ENCODE measurements around the gene CLPTM1L. TPM values are rescaled to one million over a fixed set of nuclear protein-coding genes. Genes with fewer than 3 reads are reported as not detected.
"Not testable (repeated sequence)": the region's sequence is repeated elsewhere in the genome, so short reads cannot be mapped to it uniquely, and the experiment has no call there.

Gene CLPTM1L
- total RNA-seq, 1 donor from 2014 or later = 131 TPM

- no peaks in the 10 kb centered on the region for H3K27me3 ChIP-seq (ENCODE audit: insufficient read depth, low read length)
- no peak overlapping the region for H3K4me2 ChIP-seq (ENCODE audit: low read length)
- Mint-ChIP-seq H3K9me3 (ENCODE audit: unreplicated experiment) (peaks cover 3% of the 10 kb centered on the region), H3K4me3 (ENCODE audit: unreplicated experiment) (no peak overlapping the region), H3K27ac (ENCODE audit: unreplicated experiment) (no peak overlapping the region), H3K36me3 (ENCODE audit: low read depth, unreplicated experiment) (peaks cover 2% of the 10 kb centered on the region), H3K27me3 (ENCODE audit: low read depth, unreplicated experiment) (peaks cover 18% of the 10 kb centered on the region), H3K4me1 (ENCODE audit: low read depth, unreplicated experiment) (no peaks in the 10 kb centered on the region)
- FAIRE-seq (no peak), DNase-seq (ENCODE audit: low read depth) (no peak)
- H3K9me3 ChIP-seq (ENCODE audit: insufficient read depth, low read depth, low read length) = no peaks in the 10 kb centered on the region
- H4K20me1 ChIP-seq (ENCODE audit: insufficient read depth, low read length) = no peaks in the 10 kb centered on the region
- no peaks in the 10 kb centered on the region for H3K36me3 ChIP-seq (ENCODE audit: insufficient read depth, low read length)
- no peak for TF ChIP-seq CTCF (IDR thresholded peaks at IDR 0.05; ENCODE audit: insufficient read depth, low read depth, low read length)
- TF ChIP-seq EZH2 (IDR thresholded peaks at IDR 0.05; ENCODE audit: insufficient read depth, low read length) = no peak
- no peaks in the 10 kb centered on the region for H3K79me2 ChIP-seq (ENCODE audit: insufficient read depth, low read length)
- no peak overlapping the region for H2AFZ ChIP-seq (ENCODE audit: low read depth, low read length)
- no peak overlapping the region for H3K9ac ChIP-seq (ENCODE audit: low read length)
- no peak overlapping the region for H3K4me3 ChIP-seq (ENCODE audit: insufficient read depth, low read depth, low read length)
- H3K27ac ChIP-seq (ENCODE audit: low read depth, low read length) = no peak overlapping the region
- no peaks in the 10 kb centered on the region for H3K4me1 ChIP-seq (ENCODE audit: insufficient read depth, low read length)
Measured at GRCh38 chr5:1288439-1289335, 56.2 kb downstream of the CLPTM1L start.

- Histone ChIP-seq H3K27me3 (ENCODE audit: insufficient read depth, low read length) (no peaks in the 10 kb centered on the region), H3K36me3 (ENCODE audit: insufficient read depth, low read length) (no peaks in the 10 kb centered on the region), H4K20me1 (ENCODE audit: insufficient read depth, low read length) (no peaks in the 10 kb centered on the region), H3K4me1 (ENCODE audit: insufficient read depth, low read length) (no peaks in the 10 kb centered on the region), H3K9ac (ENCODE audit: low read length) (no peak overlapping the region), H3K4me2 (ENCODE audit: low read length) (no peak overlapping the region), H3K79me2 (ENCODE audit: insufficient read depth, low read length) (no peaks in the 10 kb centered on the region), H3K4me3 (ENCODE audit: insufficient read depth, low read depth, low read length) (no peak overlapping the region), H2AFZ (ENCODE audit: low read depth, low read length) (no peak overlapping the region), H3K9me3 (ENCODE audit: insufficient read depth, low read depth, low read length) (no peaks in the 10 kb centered on the region), H3K27ac (ENCODE audit: low read depth, low read length) (no peak overlapping the region)
- H3K9me3 Mint-ChIP-seq (ENCODE audit: unreplicated experiment) = peaks cover 3% of the 10 kb centered on the region
- H3K4me3 Mint-ChIP-seq (ENCODE audit: unreplicated experiment) = no peak overlapping the region
- no peaks in the 10 kb centered on the region for H3K4me1 Mint-ChIP-seq (ENCODE audit: low read depth, unreplicated experiment)
- H3K36me3 Mint-ChIP-seq (ENCODE audit: low read depth, unreplicated experiment) = no peaks in the 10 kb centered on the region
- H3K27ac Mint-ChIP-seq (ENCODE audit: unreplicated experiment) = no peak overlapping the region
- FAIRE-seq (no peak), DNase-seq (ENCODE audit: low read depth) (no peak)
- no peak for TF ChIP-seq CTCF (IDR thresholded peaks at IDR 0.05; ENCODE audit: insufficient read depth, low read depth, low read length)
- peaks cover 9% of the 10 kb centered on the region for H3K27me3 Mint-ChIP-seq (ENCODE audit: low read depth, unreplicated experiment)
Measured at GRCh38 chr5:1285883-1286291, 59.0 kb downstream of the CLPTM1L start.

GRCh38 chr5:1285141-1285540, 59.8 kb downstream of the CLPTM1L start:
- no peak for DNase-seq (ENCODE audit: low read depth)
- H3K9me3 ChIP-seq (ENCODE audit: insufficient read depth, low read depth, low read length) = no peaks in the 10 kb centered on the region
- TF ChIP-seq CTCF (IDR thresholded peaks at IDR 0.05; ENCODE audit: insufficient read depth, low read depth, low read length) (no peak), EZH2 (IDR thresholded peaks at IDR 0.05; ENCODE audit: insufficient read depth, low read length) (no peak)

GRCh38 chr5:1284336-1284970, 60.4 kb downstream of the CLPTM1L start:
- H3K27ac Mint-ChIP-seq (ENCODE audit: unreplicated experiment) = peak overlapping the region; percentile 80
- not testable (repeated sequence) for H3K79me2 ChIP-seq (ENCODE audit: insufficient read depth, low read length); H3K9me3 ChIP-seq (ENCODE audit: insufficient read depth, low read depth, low read length); H3K36me3 Mint-ChIP-seq (ENCODE audit: low read depth, unreplicated experiment); H3K9me3 Mint-ChIP-seq (ENCODE audit: unreplicated experiment); H3K4me2 ChIP-seq (ENCODE audit: low read length); H3K27me3 Mint-ChIP-seq (ENCODE audit: low read depth, unreplicated experiment); H4K20me1 ChIP-seq (ENCODE audit: insufficient read depth, low read length); H3K4me3 ChIP-seq (ENCODE audit: insufficient read depth, low read depth, low read length); H3K36me3 ChIP-seq (ENCODE audit: insufficient read depth, low read length); H2AFZ ChIP-seq (ENCODE audit: low read depth, low read length); FAIRE-seq; H3K4me3 Mint-ChIP-seq (ENCODE audit: unreplicated experiment); H3K4me1 Mint-ChIP-seq (ENCODE audit: low read depth, unreplicated experiment); H3K4me1 ChIP-seq (ENCODE audit: insufficient read depth, low read length); H3K27ac ChIP-seq (ENCODE audit: low read depth, low read length); DNase-seq (ENCODE audit: low read depth); H3K9ac ChIP-seq (ENCODE audit: low read length); H3K27me3 ChIP-seq (ENCODE audit: insufficient read depth, low read length)

More at GRCh38 chr5:1285141-1285540, 59.8 kb downstream of the CLPTM1L start:
- H2AFZ ChIP-seq (ENCODE audit: low read depth, low read length) = no peak overlapping the region
- no peak overlapping the region for H3K9ac ChIP-seq (ENCODE audit: low read length)
- no peaks in the 10 kb centered on the region for H3K27me3 ChIP-seq (ENCODE audit: insufficient read depth, low read length)
- Mint-ChIP-seq H3K4me1 (ENCODE audit: low read depth, unreplicated experiment) (no peaks in the 10 kb centered on the region), H3K4me3 (ENCODE audit: unreplicated experiment) (no peak overlapping the region), H3K9me3 (ENCODE audit: unreplicated experiment) (peaks cover 3% of the 10 kb centered on the region), H3K27me3 (ENCODE audit: low read depth, unreplicated experiment) (peaks cover 9% of the 10 kb centered on the region), H3K36me3 (ENCODE audit: low read depth, unreplicated experiment) (no peaks in the 10 kb centered on the region), H3K27ac (ENCODE audit: unreplicated experiment) (no peak overlapping the region)
- H4K20me1 ChIP-seq (ENCODE audit: insufficient read depth, low read length) = no peaks in the 10 kb centered on the region
- FAIRE-seq = no peak
- no peak overlapping the region for H3K4me2 ChIP-seq (ENCODE audit: low read length)
- no peaks in the 10 kb centered on the region for H3K36me3 ChIP-seq (ENCODE audit: insufficient read depth, low read length)
- no peak overlapping the region for H3K4me3 ChIP-seq (ENCODE audit: insufficient read depth, low read depth, low read length)
- no peaks in the 10 kb centered on the region for H3K4me1 ChIP-seq (ENCODE audit: insufficient read depth, low read length)
- H3K27ac ChIP-seq (ENCODE audit: low read depth, low read length) = no peak overlapping the region
- no peaks in the 10 kb centered on the region for H3K79me2 ChIP-seq (ENCODE audit: insufficient read depth, low read length)

Data from astrocyte (in vitro differentiated cells and primary cell).